Glutamatergic neuron (in vitro differentiated cells): ENCODE measurements around the gene RBM17. TPM values are rescaled to one million over a fixed set of nuclear protein-coding genes. Genes with fewer than 3 reads are reported as not detected.
A peak's percentile ranks its signal among the peaks of the same experiment; 100 is the strongest.
"Not testable (repeated sequence)": the region's sequence is repeated elsewhere in the genome, so short reads cannot be mapped to it uniquely, and the experiment has no call there.

Source experiments
- DNase-seq: peaks from one replicate; pipeline ENCODE4 v3.0.0; 2022
- H3K27ac Mint-ChIP-seq: one replicate; pipeline ENCODE4 v1.8.0; 2020; ENCODE audit warnings: mild to moderate bottlenecking, mixed read lengths, inconsistent platforms; ENCODE audit not compliant: unreplicated experiment
- H3K27me3 Mint-ChIP-seq: one replicate; pipeline ENCODE4 v1.8.0; 2020; ENCODE audit warnings: mild to moderate bottlenecking, moderate library complexity, mixed read lengths, inconsistent platforms; ENCODE audit not compliant: unreplicated experiment
- H3K36me3 Mint-ChIP-seq: one replicate; pipeline ENCODE4 v1.8.0; 2020; ENCODE audit warnings: mild to moderate bottlenecking, mixed read lengths, inconsistent platforms; ENCODE audit not compliant: unreplicated experiment
- H3K4me1 Mint-ChIP-seq: one replicate; pipeline ENCODE4 v1.8.0; 2020; ENCODE audit warnings: mild to moderate bottlenecking, low read depth, mixed read lengths, inconsistent platforms; ENCODE audit not compliant: unreplicated experiment
- H3K4me3 Mint-ChIP-seq: one replicate; pipeline ENCODE4 v1.8.0; 2020; ENCODE audit warnings: mild to moderate bottlenecking, mixed read lengths, inconsistent platforms; ENCODE audit not compliant: unreplicated experiment
- H3K9me3 Mint-ChIP-seq: one replicate; pipeline ENCODE4 v1.8.0; 2020; ENCODE audit warnings: mild to moderate bottlenecking, moderate library complexity, mixed read lengths, inconsistent platforms; ENCODE audit not compliant: unreplicated experiment
- CTCF ChIP-seq: fragments of 200-600 bp; sonication (generic); IDR thresholded peaks from one replicate; pipeline ENCODE4 v1.5.0; 2021; ENCODE audit not compliant: partially characterized antibody, unreplicated experiment
- total RNA-seq: library from RNA; stranded (reverse); fragmentation: NEBNext Ultra II Directional; extraction: Animal tissue kit (Norgen Biotek cat#: 25700); gene quantifications from one replicate; pipeline ENCODE4 v1.2.1, GENCODE V29; 2021; ENCODE audit not compliant: unreplicated experiment

The RBM17 gene
- total RNA-seq, 1 donor from 2014 or later, result 171 TPM

GRCh38 chr10:6162589-6163356 is 73.9 kb downstream of the RBM17 start:
- peak overlapping the region; percentile 53 for H3K4me3 Mint-ChIP-seq
- peaks cover 32% of the 10 kb centered on the region for H3K4me1 Mint-ChIP-seq
- H3K27me3 Mint-ChIP-seq, result peaks cover 4% of the 10 kb centered on the region
- TF ChIP-seq CTCF, result no peak
- peaks cover 6% of the 10 kb centered on the region for H3K9me3 Mint-ChIP-seq
- peak overlapping the region; percentile 67 for H3K27ac Mint-ChIP-seq
- H3K36me3 Mint-ChIP-seq, result no peaks in the 10 kb centered on the region
- no peak for DNase-seq

GRCh38 chr10:6163364-6164270 is 74.8 kb downstream of the RBM17 start:
- peak overlapping the region; percentile 97 for H3K27ac Mint-ChIP-seq
- peak overlapping the region; percentile 99 for H3K4me3 Mint-ChIP-seq
- peaks cover 33% of the 10 kb centered on the region for H3K4me1 Mint-ChIP-seq
- DNase-seq, result peak; percentile 93
- H3K9me3 Mint-ChIP-seq, result peaks cover 6% of the 10 kb centered on the region
- H3K36me3 Mint-ChIP-seq, result no peaks in the 10 kb centered on the region
- TF ChIP-seq CTCF, result no peak
- H3K27me3 Mint-ChIP-seq, result peaks cover 4% of the 10 kb centered on the region

- H3K36me3 Mint-ChIP-seq, result no peaks in the 10 kb centered on the region
- H3K4me3 Mint-ChIP-seq, result peak overlapping the region; percentile 99
- H3K4me1 Mint-ChIP-seq, result peaks cover 39% of the 10 kb centered on the region
- no peak for DNase-seq
- H3K9me3 Mint-ChIP-seq, result peaks cover 11% of the 10 kb centered on the region
- H3K27me3 Mint-ChIP-seq, result peaks cover 6% of the 10 kb centered on the region
- TF ChIP-seq CTCF, result no peak
- H3K27ac Mint-ChIP-seq, result peak overlapping the region; percentile 97
These were observed 75.6 kb downstream of the RBM17 start for GRCh38 chr10:6164271-6165095.

GRCh38 chr10:6165221-6165725 is 76.4 kb downstream of the RBM17 start:
- Mint-ChIP-seq H3K27me3 (peaks cover 6% of the 10 kb centered on the region), H3K27ac (peak overlapping the region; percentile 97), H3K4me1 (peaks cover 43% of the 10 kb centered on the region), H3K4me3 (peak overlapping the region; percentile 64), H3K36me3 (no peaks in the 10 kb centered on the region), H3K9me3 (peaks cover 11% of the 10 kb centered on the region)
- DNase-seq, result no peak
- TF ChIP-seq CTCF, result no peak

- Mint-ChIP-seq H3K27ac (peak overlapping the region; percentile 97), H3K4me3 (peak overlapping the region; percentile 64), H3K4me1 (peaks cover 47% of the 10 kb centered on the region), H3K9me3 (peaks cover 11% of the 10 kb centered on the region)
- not testable (repeated sequence) for DNase-seq, H3K27me3 Mint-ChIP-seq, H3K36me3 Mint-ChIP-seq
These were observed 77.1 kb downstream of the RBM17 start for GRCh38 chr10:6165933-6166332.
